ENCODE measurements around the gene SPOCK1.

Gene SPOCK1

GRCh38 chr5:137248527-137248926 lies 250.6 kb downstream of the SPOCK1 start:
- TF ChIP-seq GATA2 (IDR thresholded peaks at IDR 0.05; ENCODE audit: low read depth, low read length) (no peak), GATA3 (IDR thresholded peaks at IDR 0.05; ENCODE audit: low read depth, low read length) (no peak)

GRCh38 chr5:137245438-137245837 lies 253.7 kb downstream of the SPOCK1 start:
- TF ChIP-seq GATA2 (IDR thresholded peaks at IDR 0.05; ENCODE audit: low read depth, low read length) (no peak), GATA3 (IDR thresholded peaks at IDR 0.05; ENCODE audit: low read depth, low read length) (no peak)

- TF ChIP-seq GATA2 (IDR thresholded peaks at IDR 0.05; ENCODE audit: low read depth, low read length) = no peak
- TF ChIP-seq GATA3 (IDR thresholded peaks at IDR 0.05; ENCODE audit: low read depth, low read length) = no peak
These were observed 258.8 kb downstream of the SPOCK1 start for GRCh38 chr5:137240285-137240684.

DNA sequence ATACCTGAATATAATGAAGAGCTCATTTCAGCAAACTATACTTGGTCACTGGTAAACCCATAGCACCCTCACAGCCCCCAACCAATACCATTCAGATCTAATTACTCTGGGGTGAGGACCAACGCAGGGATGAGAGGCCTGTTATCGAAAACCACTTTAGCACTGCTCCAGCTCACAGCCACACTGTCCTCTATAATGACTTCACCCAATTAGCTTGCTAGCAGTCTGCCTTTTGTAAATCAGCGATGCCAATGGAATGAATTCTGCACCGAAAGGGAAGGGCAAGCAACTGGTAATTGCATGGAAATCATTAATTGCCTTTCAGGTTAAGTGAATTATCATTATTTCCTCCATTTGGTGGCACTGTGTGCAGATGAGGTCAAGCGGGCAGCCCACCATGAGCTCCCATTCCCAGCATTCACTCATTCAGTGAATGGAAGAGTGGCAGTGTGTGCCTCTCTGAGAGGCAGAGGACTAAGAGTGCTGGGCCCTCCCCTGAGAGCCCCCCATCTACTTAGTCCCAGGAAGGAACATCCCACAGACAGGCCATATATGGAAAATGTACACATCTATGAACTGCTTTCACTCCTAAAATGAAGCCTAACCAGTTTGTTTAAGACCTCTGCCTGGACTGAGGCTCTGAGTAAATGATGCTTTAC lies 262.1 kb downstream of the SPOCK1 start:
- TF ChIP-seq GATA2 (IDR thresholded peaks at IDR 0.05; ENCODE audit: low read depth, low read length) (no peak), GATA3 (IDR thresholded peaks at IDR 0.05; ENCODE audit: low read depth, low read length) (no peak)

DNA sequence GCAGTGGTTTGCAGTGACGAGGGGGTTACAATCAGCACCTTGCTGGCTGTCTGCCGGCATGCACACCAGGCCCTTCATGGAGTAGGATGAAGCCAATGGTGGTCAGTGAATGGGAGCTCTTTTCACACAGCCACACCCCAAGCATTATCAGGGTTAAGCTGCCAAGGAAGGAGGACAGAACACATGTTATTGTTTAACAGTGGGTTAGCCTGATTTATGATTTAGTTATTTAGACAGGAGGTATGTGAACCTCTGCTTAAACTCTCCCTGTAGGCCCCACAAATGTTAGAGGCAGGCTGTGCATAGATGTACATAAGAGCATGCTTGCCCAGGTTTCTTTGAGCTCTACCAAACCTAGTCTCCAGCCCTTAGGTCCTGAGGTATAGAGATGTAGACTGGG lies 262.9 kb downstream of the SPOCK1 start:
- TF ChIP-seq GATA3 (IDR thresholded peaks at IDR 0.05; ENCODE audit: low read depth, low read length) = no peak
- no peak for TF ChIP-seq GATA2 (IDR thresholded peaks at IDR 0.05; ENCODE audit: low read depth, low read length)

GRCh38 chr5:137234973-137235943 lies 263.9 kb downstream of the SPOCK1 start:
- TF ChIP-seq GATA2 (IDR thresholded peaks at IDR 0.05; ENCODE audit: low read depth, low read length) (no peak), GATA3 (IDR thresholded peaks at IDR 0.05; ENCODE audit: low read depth, low read length) (no peak)

DNA sequence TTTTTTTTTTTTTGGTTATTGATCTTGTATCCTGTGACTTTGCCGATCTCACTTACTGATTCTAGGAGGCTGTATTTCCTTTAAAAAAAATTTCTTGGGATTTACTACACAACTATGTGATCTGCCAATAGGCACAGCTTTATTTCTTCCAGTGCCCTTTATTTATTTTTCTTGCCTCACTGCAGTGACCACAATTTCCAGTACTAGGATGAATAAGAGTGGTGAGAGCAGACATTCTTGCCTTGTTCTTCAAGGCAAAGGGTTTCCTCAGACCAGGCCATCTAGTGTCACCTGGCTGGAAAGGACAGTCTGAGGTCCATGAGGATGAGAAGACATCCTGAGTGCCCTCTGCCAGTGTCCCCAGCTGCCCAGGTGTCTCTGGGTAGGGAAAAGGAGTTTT lies 265.4 kb downstream of the SPOCK1 start:
- no peak for TF ChIP-seq GATA3 (IDR thresholded peaks at IDR 0.05; ENCODE audit: low read depth, low read length)
- no peak for TF ChIP-seq GATA2 (IDR thresholded peaks at IDR 0.05; ENCODE audit: low read depth, low read length)

- no peak for TF ChIP-seq GATA3 (IDR thresholded peaks at IDR 0.05; ENCODE audit: low read depth, low read length)
- no peak for TF ChIP-seq GATA2 (IDR thresholded peaks at IDR 0.05; ENCODE audit: low read depth, low read length)
These were observed 267.6 kb downstream of the SPOCK1 start for GRCh38 chr5:137231540-137231939.

DNA sequence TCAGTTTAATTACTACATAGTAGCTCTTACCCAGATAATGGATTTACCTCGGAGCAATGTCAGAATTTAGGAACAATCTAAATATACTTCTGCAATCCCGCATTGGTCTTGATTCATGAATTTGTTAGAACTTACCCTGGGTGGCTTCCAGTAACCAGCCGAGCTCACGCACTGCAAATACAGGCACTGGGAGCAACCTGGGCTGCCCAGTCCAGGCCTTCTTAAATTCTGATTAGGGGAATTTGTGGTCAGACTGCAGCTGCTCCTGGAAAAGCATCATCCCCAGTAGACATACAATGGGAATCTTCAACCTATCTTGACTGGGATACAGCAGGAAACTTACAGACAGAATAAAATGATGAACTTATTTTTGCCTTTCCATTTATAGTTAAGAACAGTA lies 270.3 kb downstream of the SPOCK1 start:
- no peak for TF ChIP-seq GATA2 (IDR thresholded peaks at IDR 0.05; ENCODE audit: low read depth, low read length)
- TF ChIP-seq GATA3 (IDR thresholded peaks at IDR 0.05; ENCODE audit: low read depth, low read length) = no peak

DNA sequence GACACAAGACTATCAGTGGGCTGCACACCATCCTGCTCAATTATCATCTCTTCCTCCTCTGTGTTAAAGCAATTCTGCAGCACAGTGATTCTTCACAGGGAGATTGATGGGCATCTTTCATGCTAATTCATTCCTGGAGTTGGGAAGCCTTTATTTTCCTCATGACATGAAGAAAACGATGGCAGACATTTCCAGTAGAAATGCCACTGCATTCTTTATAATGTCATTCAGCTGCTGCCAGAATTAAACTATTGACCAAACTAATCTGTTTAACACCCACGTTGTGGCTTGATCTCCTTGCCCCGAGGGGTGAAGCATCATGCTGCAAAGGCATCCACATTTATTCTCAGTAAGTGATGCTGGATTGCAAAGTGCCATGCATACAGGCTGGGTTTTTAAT lies 273.0 kb downstream of the SPOCK1 start:
- TF ChIP-seq GATA3 (IDR thresholded peaks at IDR 0.05; ENCODE audit: low read depth, low read length) (no peak), GATA2 (IDR thresholded peaks at IDR 0.05; ENCODE audit: low read depth, low read length) (no peak)

DNA sequence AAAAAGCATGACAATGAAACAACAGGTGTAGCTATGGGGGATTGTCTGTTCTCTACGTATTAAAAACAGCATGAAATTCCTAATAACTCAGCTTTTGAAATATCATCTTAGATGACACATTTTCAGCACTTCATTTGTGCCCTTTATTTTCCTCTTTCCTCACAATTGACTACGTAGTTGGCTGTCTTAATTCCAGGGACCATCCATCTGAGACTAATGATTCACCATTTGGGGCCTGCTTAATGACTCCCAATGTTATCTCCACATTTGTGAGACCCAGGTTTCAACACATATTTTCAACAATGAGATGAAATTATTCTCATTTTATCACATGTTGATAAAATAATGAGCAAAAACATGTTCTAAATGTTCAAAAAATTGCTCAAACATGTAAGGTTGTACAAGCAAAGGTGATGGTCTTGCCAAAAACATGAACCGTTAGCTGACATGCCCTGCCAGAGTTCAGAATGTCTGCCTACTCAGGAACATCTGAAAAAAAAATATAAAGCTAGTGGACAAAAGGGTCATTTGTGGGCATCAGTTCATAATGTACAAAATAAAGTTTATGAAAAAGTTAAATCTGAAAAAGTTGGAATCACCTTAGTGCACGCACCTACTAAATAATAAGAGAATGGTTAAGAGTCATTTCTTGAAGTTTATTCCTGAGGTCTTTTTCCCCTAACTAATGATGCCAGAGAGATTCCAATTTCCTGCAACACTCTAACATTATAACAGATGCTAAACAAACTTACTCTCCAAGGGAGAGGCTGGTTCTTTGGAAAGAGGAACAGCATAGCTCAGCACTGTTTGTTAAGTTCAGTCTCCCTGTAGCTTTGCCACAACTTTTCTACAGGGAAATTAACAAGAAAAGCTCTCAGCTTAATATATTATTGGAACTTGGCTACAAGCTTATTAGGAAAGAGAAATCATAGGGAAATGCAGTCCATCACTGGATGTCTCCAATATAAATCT lies 275.5 kb downstream of the SPOCK1 start:
- no peak for TF ChIP-seq GATA3 (IDR thresholded peaks at IDR 0.05; ENCODE audit: low read depth, low read length)
- TF ChIP-seq GATA2 (IDR thresholded peaks at IDR 0.05; ENCODE audit: low read depth, low read length) = no peak

DNA sequence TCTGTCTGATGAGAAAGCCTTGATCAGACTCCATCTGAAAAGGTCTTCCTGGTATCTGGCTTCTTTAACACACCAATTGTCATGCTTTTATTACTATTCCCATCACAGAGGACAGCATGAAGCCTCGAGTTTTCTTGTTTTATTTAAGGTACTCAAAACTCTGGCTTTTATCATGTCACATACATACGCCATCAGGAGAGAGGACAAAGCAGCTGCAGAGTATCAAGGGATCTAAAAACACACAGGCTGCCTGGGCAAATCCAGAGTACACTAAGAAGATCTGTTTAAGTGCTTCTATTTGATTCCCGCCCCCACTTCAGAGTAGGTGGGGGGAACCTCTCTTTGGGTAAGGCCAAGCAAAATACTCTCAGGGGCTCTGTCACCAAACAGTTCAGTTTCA lies 277.2 kb downstream of the SPOCK1 start:
- TF ChIP-seq GATA2 (IDR thresholded peaks at IDR 0.05; ENCODE audit: low read depth, low read length) = no peak; the same call in 1 of the 2 replicates
- no peak for TF ChIP-seq GATA3 (IDR thresholded peaks at IDR 0.05; ENCODE audit: low read depth, low read length)

DNA sequence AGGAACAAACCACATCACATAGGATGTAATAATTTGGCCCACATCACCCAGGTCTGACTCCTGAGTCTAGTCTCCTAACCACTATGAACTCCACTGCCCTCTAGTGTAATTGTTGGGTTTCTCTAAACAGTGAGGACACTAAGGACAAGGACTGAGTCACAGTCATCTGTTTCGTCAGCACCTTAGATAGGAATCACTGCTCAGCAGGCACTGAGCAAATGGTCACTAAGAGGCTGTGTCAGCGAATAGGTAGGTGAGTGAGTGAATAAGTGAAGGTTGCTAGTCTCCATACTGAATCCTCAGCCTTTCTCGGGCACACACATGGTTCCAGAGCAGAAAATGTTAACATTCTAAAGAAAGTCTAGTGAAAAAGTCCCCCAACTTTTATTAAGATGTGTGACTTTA lies 278.6 kb downstream of the SPOCK1 start:
- TF ChIP-seq GATA2 (IDR thresholded peaks at IDR 0.05; ENCODE audit: low read depth, low read length) (no peak), GATA3 (IDR thresholded peaks at IDR 0.05; ENCODE audit: low read depth, low read length) (no peak)

DNA sequence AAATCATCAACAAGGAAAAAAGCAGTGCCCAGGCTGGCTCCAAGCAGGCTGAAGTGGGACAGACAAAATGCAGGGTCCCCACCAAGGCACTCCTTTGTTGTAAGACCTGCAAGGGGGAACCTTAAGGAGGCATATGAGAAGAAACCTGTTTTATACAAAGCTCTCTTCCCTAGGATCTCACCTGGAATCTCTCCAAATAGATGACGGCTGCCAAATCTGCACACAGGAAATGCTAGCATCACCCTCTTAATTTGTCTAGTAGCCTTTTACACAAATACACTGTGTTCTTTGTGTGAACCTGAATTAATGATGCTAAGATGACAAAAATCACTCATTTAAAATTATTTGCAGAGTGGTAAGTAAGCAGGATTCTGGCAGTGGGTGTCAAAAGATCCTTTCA lies 280.2 kb downstream of the SPOCK1 start:
- TF ChIP-seq GATA2 (IDR thresholded peaks at IDR 0.05; ENCODE audit: low read depth, low read length) (no peak), GATA3 (IDR thresholded peaks at IDR 0.05; ENCODE audit: low read depth, low read length) (no peak)

All from SH-SY5Y (cell line).